ENCODE data around the gene SLC25A26. TPM values are rescaled to one million over a fixed set of nuclear protein-coding genes. Genes with fewer than 3 reads are reported as not detected.
"Not testable (repeated sequence)": the region's sequence is repeated elsewhere in the genome, so short reads cannot be mapped to it uniquely, and the experiment has no call there.

SLC25A26 gene
- total RNA-seq, 2 experiments from 2014 or later = 11.7 to 12.0 TPM

- POLR2A ChIA-PET = no interaction called here
- H3K27me3 Mint-ChIP-seq = no peaks in the 10 kb centered on the region
- no peak overlapping the region for H3K27ac Mint-ChIP-seq
- H3K4me1 Mint-ChIP-seq = peaks cover 2% of the 10 kb centered on the region
- DNase-seq = no peak
- no peaks in the 10 kb centered on the region for H3K9me3 Mint-ChIP-seq
- no peaks in the 10 kb centered on the region for H3K36me3 Mint-ChIP-seq (ENCODE audit: low read depth)
- CTCF ChIA-PET = interaction anchor here (2.1 kb wide), 1 partner anchor 18 kb away, joined by 4 read pairs; no protein-coding TSS in a partner anchor
- no peak overlapping the region for H3K4me3 Mint-ChIP-seq
Measured at GRCh38 chr3:66261355-66261754, 40.6 kb downstream of the SLC25A26 start.

GRCh38 chr3:66265649-66266048 is 44.8 kb downstream of the SLC25A26 start:
- Mint-ChIP-seq H3K36me3 (ENCODE audit: low read depth) (no peaks in the 10 kb centered on the region), H3K9me3 (no peaks in the 10 kb centered on the region), H3K27me3 (no peaks in the 10 kb centered on the region), H3K27ac (no peak overlapping the region), H3K4me1 (no peaks in the 10 kb centered on the region), H3K4me3 (no peak overlapping the region)
- ChIA-PET POLR2A (no interaction called here), CTCF (no interaction called here)
- no peak for DNase-seq

GRCh38 chr3:66266551-66266950 is 45.8 kb downstream of the SLC25A26 start:
- ChIA-PET POLR2A (no interaction called here), CTCF (no interaction called here)
- no peaks in the 10 kb centered on the region for H3K9me3 Mint-ChIP-seq
- no peak for DNase-seq
- no peaks in the 10 kb centered on the region for H3K27me3 Mint-ChIP-seq
- H3K27ac Mint-ChIP-seq = no peak overlapping the region
- no peaks in the 10 kb centered on the region for H3K4me1 Mint-ChIP-seq
- H3K4me3 Mint-ChIP-seq = no peak overlapping the region
- H3K36me3 Mint-ChIP-seq (ENCODE audit: low read depth) = no peaks in the 10 kb centered on the region

GRCh38 chr3:66267031-66267430 is 46.2 kb downstream of the SLC25A26 start:
- no peak for DNase-seq
- Mint-ChIP-seq H3K9me3 (no peaks in the 10 kb centered on the region), H3K4me1 (no peaks in the 10 kb centered on the region), H3K4me3 (no peak overlapping the region), H3K27ac (no peak overlapping the region), H3K27me3 (no peaks in the 10 kb centered on the region), H3K36me3 (ENCODE audit: low read depth) (no peaks in the 10 kb centered on the region)
- POLR2A ChIA-PET = no interaction called here
- CTCF ChIA-PET = no interaction called here

GRCh38 chr3:66267906-66268305 is 47.1 kb downstream of the SLC25A26 start:
- Mint-ChIP-seq H3K27ac (no peak overlapping the region), H3K4me3 (no peak overlapping the region), H3K27me3 (no peaks in the 10 kb centered on the region), H3K9me3 (no peaks in the 10 kb centered on the region), H3K36me3 (ENCODE audit: low read depth) (no peaks in the 10 kb centered on the region), H3K4me1 (no peaks in the 10 kb centered on the region)
- DNase-seq = no peak
- CTCF ChIA-PET = no interaction called here
- POLR2A ChIA-PET = no interaction called here

GRCh38 chr3:66268864-66269263 is 48.1 kb downstream of the SLC25A26 start:
- no peaks in the 10 kb centered on the region for H3K27me3 Mint-ChIP-seq
- no peak overlapping the region for H3K4me3 Mint-ChIP-seq
- DNase-seq = no peak
- peaks cover 4% of the 10 kb centered on the region for H3K36me3 Mint-ChIP-seq (ENCODE audit: low read depth)
- H3K9me3 Mint-ChIP-seq = no peaks in the 10 kb centered on the region
- H3K4me1 Mint-ChIP-seq = no peaks in the 10 kb centered on the region
- H3K27ac Mint-ChIP-seq = no peak overlapping the region
- ChIA-PET CTCF (no interaction called here), POLR2A (no interaction called here)

GRCh38 chr3:66269411-66269810 is 48.6 kb downstream of the SLC25A26 start:
- no peaks in the 10 kb centered on the region for H3K4me1 Mint-ChIP-seq
- DNase-seq = no peak
- no peak overlapping the region for H3K27ac Mint-ChIP-seq
- no peaks in the 10 kb centered on the region for H3K27me3 Mint-ChIP-seq
- no peaks in the 10 kb centered on the region for H3K9me3 Mint-ChIP-seq
- H3K4me3 Mint-ChIP-seq = no peak overlapping the region
- POLR2A ChIA-PET = no interaction called here
- H3K36me3 Mint-ChIP-seq (ENCODE audit: low read depth) = peaks cover 4% of the 10 kb centered on the region
- CTCF ChIA-PET = no interaction called here

- CTCF ChIA-PET = interaction anchor here (0.6 to 1.6 kb wide), 2 partner anchors 16 to 552 kb away, joined by 3 read pairs; no protein-coding TSS in a partner anchor
- H3K27ac Mint-ChIP-seq = no peak overlapping the region
- POLR2A ChIA-PET = no interaction called here
- H3K27me3 Mint-ChIP-seq = no peaks in the 10 kb centered on the region
- H3K4me3 Mint-ChIP-seq = no peak overlapping the region
- peaks cover 4% of the 10 kb centered on the region for H3K36me3 Mint-ChIP-seq (ENCODE audit: low read depth)
- H3K4me1 Mint-ChIP-seq = no peaks in the 10 kb centered on the region
- no peak for DNase-seq
- H3K9me3 Mint-ChIP-seq = no peaks in the 10 kb centered on the region
Measured at GRCh38 chr3:66270288-66270687, 49.5 kb downstream of the SLC25A26 start.

- Mint-ChIP-seq H3K27ac (no peak overlapping the region), H3K36me3 (ENCODE audit: low read depth) (peaks cover 4% of the 10 kb centered on the region), H3K4me1 (no peaks in the 10 kb centered on the region), H3K9me3 (no peaks in the 10 kb centered on the region), H3K27me3 (no peaks in the 10 kb centered on the region), H3K4me3 (no peak overlapping the region)
- ChIA-PET POLR2A (no interaction called here), CTCF (interaction anchor here (0.6 to 1.6 kb wide), 2 partner anchors 16 to 552 kb away, joined by 3 read pairs; no protein-coding TSS in a partner anchor)
- no peak for DNase-seq
Measured at GRCh38 chr3:66270701-66271100, 49.9 kb downstream of the SLC25A26 start.

- ChIA-PET POLR2A (no interaction called here), CTCF (interaction anchor here (1.6 kb wide), 1 partner anchor 551 kb away, joined by 3 read pairs; no protein-coding TSS in a partner anchor)
- Mint-ChIP-seq H3K27ac (no peak overlapping the region), H3K4me3 (no peak overlapping the region), H3K36me3 (ENCODE audit: low read depth) (peaks cover 4% of the 10 kb centered on the region), H3K27me3 (no peaks in the 10 kb centered on the region), H3K9me3 (no peaks in the 10 kb centered on the region), H3K4me1 (no peaks in the 10 kb centered on the region)
- no peak for DNase-seq
Measured at GRCh38 chr3:66271231-66271630, 50.4 kb downstream of the SLC25A26 start.

- H3K4me1 Mint-ChIP-seq = no peaks in the 10 kb centered on the region
- H3K27me3 Mint-ChIP-seq = no peaks in the 10 kb centered on the region
- DNase-seq = no peak
- POLR2A ChIA-PET = no interaction called here
- H3K9me3 Mint-ChIP-seq = no peaks in the 10 kb centered on the region
- CTCF ChIA-PET = interaction anchor here (1.6 kb wide), 1 partner anchor 550 kb away, joined by 3 read pairs; no protein-coding TSS in a partner anchor
- no peak overlapping the region for H3K4me3 Mint-ChIP-seq
- no peak overlapping the region for H3K27ac Mint-ChIP-seq
- peaks cover 4% of the 10 kb centered on the region for H3K36me3 Mint-ChIP-seq (ENCODE audit: low read depth)
Measured at GRCh38 chr3:66272016-66272415, 51.2 kb downstream of the SLC25A26 start.

GRCh38 chr3:66274837-66275236 is 54.0 kb downstream of the SLC25A26 start:
- CTCF ChIA-PET = not testable (repeated sequence)
- peaks cover 12% of the 10 kb centered on the region for H3K4me1 Mint-ChIP-seq

GRCh38 chr3:66276705-66277274 is 56.0 kb downstream of the SLC25A26 start:
- Mint-ChIP-seq H3K4me3 (no peak overlapping the region), H3K27ac (no peak overlapping the region), H3K9me3 (no peaks in the 10 kb centered on the region), H3K4me1 (peaks cover 21% of the 10 kb centered on the region), H3K27me3 (no peaks in the 10 kb centered on the region), H3K36me3 (ENCODE audit: low read depth) (peaks cover 4% of the 10 kb centered on the region)
- DNase-seq = peak; percentile 68
- ChIA-PET POLR2A (no interaction called here), CTCF (interaction anchor here (0.6 to 1.6 kb wide), 4 partner anchors 70 to 545 kb away, joined by 3 to 5 read pairs (median 4); no protein-coding TSS in a partner anchor)

More at GRCh38 chr3:66274837-66275236, 54.0 kb downstream of the SLC25A26 start:
- H3K27ac Mint-ChIP-seq; H3K27me3 Mint-ChIP-seq; POLR2A ChIA-PET; H3K4me3 Mint-ChIP-seq; DNase-seq; H3K36me3 Mint-ChIP-seq (ENCODE audit: low read depth); H3K9me3 Mint-ChIP-seq: not testable (repeated sequence)

- H3K9me3 Mint-ChIP-seq = no peaks in the 10 kb centered on the region
- no peak for DNase-seq
- H3K27ac Mint-ChIP-seq = no peak overlapping the region
- H3K36me3 Mint-ChIP-seq (ENCODE audit: low read depth) = no peaks in the 10 kb centered on the region
- H3K4me1 Mint-ChIP-seq = peaks cover 21% of the 10 kb centered on the region
- no peaks in the 10 kb centered on the region for H3K27me3 Mint-ChIP-seq
- ChIA-PET POLR2A (no interaction called here), CTCF (interaction anchor here (1.2 kb wide), 1 partner anchor 19 kb away, joined by 3 read pairs; no protein-coding TSS in a partner anchor)
- no peak overlapping the region for H3K4me3 Mint-ChIP-seq
Measured at GRCh38 chr3:66279168-66279567, 58.4 kb downstream of the SLC25A26 start.
